HUES64 (cell line): ENCODE measurements around the gene DNAJC7.
A peak's percentile ranks its signal among the peaks of the same experiment; 100 is the strongest.

Source experiments
- H3K27ac ChIP-seq: 2 replicates; pipeline ENCODE4 v1.7.0; 2013; ENCODE audit warnings: low read depth, low read length, inconsistent platforms
- H3K27me3 ChIP-seq: 2 replicates; pipeline ENCODE4 v1.6.1; 2013; ENCODE audit warnings: mild to moderate bottlenecking, low read length; ENCODE audit not compliant: insufficient read depth
- H3K36me3 ChIP-seq: 2 replicates; pipeline ENCODE4 v1.6.1; 2013; ENCODE audit warnings: mild to moderate bottlenecking, low read length; ENCODE audit not compliant: insufficient read depth
- H3K4me1 ChIP-seq: 2 replicates; pipeline ENCODE4 v1.6.1; 2013; ENCODE audit warnings: mild to moderate bottlenecking, low read length, moderate library complexity; ENCODE audit not compliant: insufficient read depth
- H3K4me3 ChIP-seq: 2 replicates; pipeline ENCODE4 v1.5.1; 2013; ENCODE audit warnings: mild to moderate bottlenecking, low read length, moderate library complexity
- H3K9ac ChIP-seq: 2 replicates; pipeline ENCODE4 v1.6.1; 2013; ENCODE audit warnings: mild to moderate bottlenecking, low read depth, low read length
- H3K9me3 ChIP-seq: 2 replicates; pipeline ENCODE4 v1.6.1; 2013; ENCODE audit warnings: low read depth, low read length; ENCODE audit not compliant: insufficient read depth
- WGBS: fragments of 150-250, 120-280 bp; methylation state at CpG from one replicate; pipeline ENCODE4 v1.1.7; 2013; ENCODE audit warnings: missing lambda C conversion rate; 5-methylcytosine and 5-hydroxymethylcytosine counted together

Gene DNAJC7

DNA sequence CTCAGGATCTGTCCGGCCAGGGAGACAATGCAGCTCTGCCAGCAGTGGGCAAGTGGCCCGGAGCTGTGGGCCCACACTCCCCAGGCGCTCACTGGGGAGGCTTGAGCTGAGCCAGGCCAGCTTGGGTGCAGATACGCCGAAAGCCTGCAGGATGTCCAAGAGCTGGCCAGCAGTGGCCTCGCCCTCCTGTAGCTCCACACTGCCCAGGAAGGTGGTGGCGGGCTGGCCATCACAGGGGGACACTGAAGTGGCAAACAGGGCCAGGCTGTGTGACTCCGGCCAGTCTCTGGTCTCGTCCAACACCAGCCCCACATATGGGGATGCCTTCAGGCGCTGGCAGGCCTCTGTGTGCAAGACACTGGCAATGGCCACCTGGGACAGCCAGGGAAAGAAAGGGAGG, 23.6 kb upstream of the DNAJC7 start:
- H3K4me1 ChIP-seq = no peaks in the 10 kb centered on the region; the same call in 1 of the 2 replicates
- H3K9me3 ChIP-seq = no peaks in the 10 kb centered on the region
- H3K36me3 ChIP-seq = no peaks in the 10 kb centered on the region
- no peaks in the 10 kb centered on the region for H3K27me3 ChIP-seq
- no peak overlapping the region for H3K27ac ChIP-seq
- H3K9ac ChIP-seq = no peak overlapping the region
- no peak overlapping the region for H3K4me3 ChIP-seq
- 94% methylated on average over 10 of the region's 10 CpGs for WGBS

DNA sequence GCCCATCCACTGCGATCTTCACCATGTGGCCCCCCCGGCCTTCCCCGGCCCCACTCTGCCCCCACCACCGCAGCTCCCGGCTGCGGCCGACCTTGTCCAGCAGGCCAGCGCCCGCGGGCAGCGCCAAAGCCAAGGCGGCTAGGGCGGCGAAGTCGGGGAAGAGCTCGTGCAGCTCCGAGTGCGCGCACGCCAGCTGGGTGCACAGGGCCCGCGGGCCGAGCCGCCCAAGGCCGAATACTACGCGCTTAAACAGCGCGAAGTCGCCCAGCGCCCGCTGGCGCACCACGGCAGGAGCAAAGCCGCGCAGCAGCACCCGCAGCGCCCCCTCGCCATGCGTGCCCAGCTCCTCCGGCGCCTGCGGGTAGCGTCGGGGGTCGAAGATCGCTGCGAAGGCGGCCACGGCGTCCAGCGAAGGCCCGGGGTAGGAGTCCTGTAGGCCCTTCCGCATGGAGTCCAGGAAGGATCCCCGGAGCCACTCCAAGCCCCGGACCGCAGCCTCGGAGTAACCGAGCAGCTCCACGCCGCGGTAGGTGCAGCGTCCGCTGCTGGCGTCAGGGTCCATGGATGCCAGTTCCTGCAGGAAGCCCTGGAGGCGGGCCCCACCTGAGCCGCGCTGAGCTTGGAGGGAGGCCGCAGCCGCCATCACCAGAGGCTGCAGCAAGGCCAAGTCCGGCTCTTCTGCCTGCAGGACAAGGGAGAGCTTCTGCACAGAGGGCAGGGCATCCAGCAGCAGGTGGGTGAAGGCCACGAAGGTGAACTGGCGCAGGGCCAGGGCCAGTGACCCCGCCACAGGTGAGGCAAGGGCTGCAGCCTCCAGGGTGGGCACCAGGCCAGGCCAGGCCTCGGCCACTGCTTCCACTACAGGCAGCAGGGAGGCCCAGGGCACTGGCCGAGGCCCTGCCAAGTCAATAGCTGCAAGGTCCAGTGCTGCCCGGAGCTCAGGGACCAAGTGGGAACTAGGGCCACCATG, 22.8 kb upstream of the DNAJC7 start:
- Histone ChIP-seq H3K9ac (no peak overlapping the region), H3K4me3 (no peak overlapping the region), H3K4me1 (no peaks in the 10 kb centered on the region; the same call in 1 of the 2 replicates), H3K36me3 (no peaks in the 10 kb centered on the region), H3K27me3 (no peaks in the 10 kb centered on the region), H3K9me3 (no peaks in the 10 kb centered on the region), H3K27ac (no peak overlapping the region)
- 96% methylated on average over 77 of the region's 77 CpGs for WGBS

GRCh38 chr17:42038221-42038973, 21.2 kb upstream of the DNAJC7 start:
- WGBS = 78% methylated on average over 5 of the region's 5 CpGs
- no peak overlapping the region for H3K4me3 ChIP-seq
- H3K9me3 ChIP-seq = no peaks in the 10 kb centered on the region
- no peaks in the 10 kb centered on the region for H3K36me3 ChIP-seq
- no peak overlapping the region for H3K9ac ChIP-seq
- no peaks in the 10 kb centered on the region for H3K27me3 ChIP-seq
- no peaks in the 10 kb centered on the region; the same call in 1 of the 2 replicates for H3K4me1 ChIP-seq
- no peak overlapping the region for H3K27ac ChIP-seq

GRCh38 chr17:42034059-42034458, 16.8 kb upstream of the DNAJC7 start:
- Histone ChIP-seq H3K9ac (no peak overlapping the region), H3K27me3 (no peaks in the 10 kb centered on the region), H3K27ac (no peak overlapping the region), H3K4me3 (no peak overlapping the region), H3K9me3 (no peaks in the 10 kb centered on the region), H3K36me3 (no peaks in the 10 kb centered on the region), H3K4me1 (no peaks in the 10 kb centered on the region; the same call in 1 of the 2 replicates)
- WGBS = 56% methylated on average over 6 of the region's 6 CpGs

GRCh38 chr17:42031584-42031983, 14.3 kb upstream of the DNAJC7 start:
- H3K27me3 ChIP-seq = no peaks in the 10 kb centered on the region
- H3K36me3 ChIP-seq = no peaks in the 10 kb centered on the region
- WGBS = 85% methylated on average over 6 of the region's 6 CpGs
- H3K4me1 ChIP-seq = peaks cover 19% of the 10 kb centered on the region
- no peak overlapping the region for H3K4me3 ChIP-seq
- H3K9ac ChIP-seq = no peak overlapping the region
- H3K27ac ChIP-seq = no peak overlapping the region
- H3K9me3 ChIP-seq = no peaks in the 10 kb centered on the region

GRCh38 chr17:42028791-42029127, 11.5 kb upstream of the DNAJC7 start:
- Histone ChIP-seq H3K27ac (no peak overlapping the region), H3K4me1 (peaks cover 22% of the 10 kb centered on the region), H3K9me3 (no peaks in the 10 kb centered on the region), H3K27me3 (no peaks in the 10 kb centered on the region), H3K36me3 (peaks cover 11% of the 10 kb centered on the region), H3K9ac (no peak overlapping the region), H3K4me3 (no peak overlapping the region)
- WGBS = 73% methylated on average over 7 of the region's 7 CpGs

GRCh38 chr17:42027961-42028790, 10.9 kb upstream of the DNAJC7 start:
- peaks cover 17% of the 10 kb centered on the region for H3K36me3 ChIP-seq
- peaks cover 22% of the 10 kb centered on the region for H3K4me1 ChIP-seq
- H3K9ac ChIP-seq = peak overlapping the region; percentile 43; the same call in 1 of the 2 replicates
- H3K4me3 ChIP-seq = peak overlapping the region; percentile 17; the same call in 1 of the 2 replicates
- WGBS = 21% methylated on average over 19 of the region's 19 CpGs
- peak overlapping the region; percentile 31; the same call in 1 of the 2 replicates for H3K27ac ChIP-seq
- no peaks in the 10 kb centered on the region for H3K27me3 ChIP-seq
- H3K9me3 ChIP-seq = no peaks in the 10 kb centered on the region

DNA sequence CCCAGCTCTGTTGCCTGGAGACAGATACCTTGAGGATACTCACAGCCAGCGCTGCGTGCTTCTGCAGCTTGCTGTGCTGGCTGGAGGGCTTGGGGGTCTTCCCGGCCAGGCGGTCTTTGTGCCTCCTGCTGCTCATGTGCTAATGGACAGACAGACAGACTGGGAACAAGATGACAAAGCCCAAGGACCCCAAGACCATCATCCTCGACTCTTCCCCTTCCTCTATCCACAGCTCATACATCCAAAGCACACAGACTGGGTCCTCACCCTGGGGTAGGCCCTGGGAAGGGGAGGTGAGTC, 10.3 kb upstream of the DNAJC7 start:
- Histone ChIP-seq H3K36me3 (peaks cover 23% of the 10 kb centered on the region), H3K9ac (no peak overlapping the region), H3K4me1 (peaks cover 22% of the 10 kb centered on the region), H3K4me3 (no peak overlapping the region), H3K27me3 (no peaks in the 10 kb centered on the region), H3K9me3 (no peaks in the 10 kb centered on the region), H3K27ac (no peak overlapping the region)
- WGBS = 47% methylated on average over 5 of the region's 5 CpGs

- Histone ChIP-seq H3K4me1 (peaks cover 22% of the 10 kb centered on the region), H3K36me3 (peaks cover 28% of the 10 kb centered on the region), H3K27ac (no peak overlapping the region), H3K9me3 (no peaks in the 10 kb centered on the region), H3K4me3 (no peak overlapping the region), H3K9ac (no peak overlapping the region), H3K27me3 (no peaks in the 10 kb centered on the region)
- WGBS = 58% methylated on average over 15 of the region's 17 CpGs
Observed at GRCh38 chr17:42026857-42027589, 9.8 kb upstream of the DNAJC7 start.

DNA sequence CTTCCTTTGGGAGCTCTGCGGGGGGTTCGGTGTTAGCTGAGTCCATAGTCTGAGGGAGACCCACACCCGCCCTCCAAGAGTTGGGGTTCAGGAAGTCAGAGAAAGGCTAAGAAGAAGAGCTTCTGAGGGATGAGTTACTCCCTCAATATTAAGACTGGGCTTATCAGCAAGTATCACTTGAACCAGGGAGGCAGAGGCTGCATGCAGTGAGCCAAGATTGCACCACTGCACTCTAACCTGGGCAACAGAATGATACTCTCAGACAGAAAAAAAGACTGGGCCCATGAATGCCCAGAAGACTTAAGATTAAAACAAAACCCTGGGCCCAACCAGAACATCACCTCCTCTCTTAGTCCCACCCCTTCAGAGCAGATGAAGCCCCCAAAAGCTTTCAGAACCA, 8.7 kb upstream of the DNAJC7 start:
- H3K27me3 ChIP-seq = no peaks in the 10 kb centered on the region
- WGBS = 95% methylated on average over 3 of the region's 3 CpGs
- H3K4me3 ChIP-seq = no peak overlapping the region
- H3K9ac ChIP-seq = no peak overlapping the region
- peaks cover 32% of the 10 kb centered on the region for H3K36me3 ChIP-seq
- peaks cover 22% of the 10 kb centered on the region for H3K4me1 ChIP-seq
- H3K9me3 ChIP-seq = no peaks in the 10 kb centered on the region
- no peak overlapping the region for H3K27ac ChIP-seq
